ENCODE results near the gene UGT3A2.

Gene UGT3A2

DNA sequence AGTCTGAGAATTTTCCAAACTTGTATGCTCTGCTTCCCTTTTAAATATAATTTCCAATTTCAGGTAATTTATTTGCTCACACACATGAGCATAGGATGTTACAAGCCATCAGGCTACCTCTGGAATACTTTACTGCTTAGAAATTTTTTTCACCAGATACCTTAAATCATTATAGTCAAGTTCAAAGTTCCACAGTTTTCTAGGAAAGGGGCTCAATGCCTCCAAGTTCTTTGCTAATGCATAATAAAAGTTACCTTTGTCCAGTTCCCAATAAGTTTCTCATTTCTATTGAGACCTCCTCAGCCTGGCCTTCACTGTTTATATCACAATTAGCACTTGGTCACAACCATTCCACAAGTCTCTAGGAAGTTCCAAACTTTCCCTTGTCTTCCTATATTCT lies 59.3 kb downstream of the UGT3A2 start:
- Histone ChIP-seq H3K36me3 (ENCODE audit: control insufficient read depth in 2 of 2, insufficient read depth in 1 of 2, low read length in 2 of 2) (no peaks in the 10 kb centered on the region), H3K4me1 (ENCODE audit: control insufficient read depth, insufficient read depth, low read length) (no peaks in the 10 kb centered on the region), H3K9me3 (ENCODE audit: control insufficient read depth, insufficient read depth, low read depth, low read length) (no peaks in the 10 kb centered on the region), H3K27ac (ENCODE audit: extremely low read depth, low read depth, low read length) (no peak overlapping the region), H3K4me3 (ENCODE audit: low read depth, low read length) (no peak overlapping the region)
- POLR2A ChIA-PET = no interaction called here
- TF ChIP-seq, protein P1, sequence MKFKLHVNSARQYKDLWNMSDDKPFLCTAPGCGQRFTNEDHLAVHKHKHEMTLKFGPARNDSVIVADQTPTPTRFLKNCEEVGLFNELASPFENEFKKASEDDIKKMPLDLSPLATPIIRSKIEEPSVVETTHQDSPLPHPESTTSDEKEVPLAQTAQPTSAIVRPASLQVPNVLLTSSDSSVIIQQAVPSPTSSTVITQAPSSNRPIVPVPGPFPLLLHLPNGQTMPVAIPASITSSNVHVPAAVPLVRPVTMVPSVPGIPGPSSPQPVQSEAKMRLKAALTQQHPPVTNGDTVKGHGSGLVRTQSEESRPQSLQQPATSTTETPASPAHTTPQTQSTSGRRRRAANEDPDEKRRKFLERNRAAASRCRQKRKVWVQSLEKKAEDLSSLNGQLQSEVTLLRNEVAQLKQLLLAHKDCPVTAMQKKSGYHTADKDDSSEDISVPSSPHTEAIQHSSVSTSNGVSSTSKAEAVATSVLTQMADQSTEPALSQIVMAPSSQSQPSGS (tag by site-specific recombination; IDR thresholded peaks at IDR 0.05; ENCODE audit: low read depth) = no peak
- TF ChIP-seq ZNF26 (tag by site-specific recombination; IDR thresholded peaks at IDR 0.05) (no peak), SP3 (tag by site-specific recombination; IDR thresholded peaks at IDR 0.05) (no peak)
- CTCF ChIA-PET = no interaction called here

- H3K27ac ChIP-seq (ENCODE audit: extremely low read depth, low read depth, low read length) = no peak overlapping the region
- ChIA-PET CTCF (no interaction called here), POLR2A (no interaction called here)
- H3K9me3 ChIP-seq (ENCODE audit: control insufficient read depth, insufficient read depth, low read depth, low read length) = no peaks in the 10 kb centered on the region
- H3K4me3 ChIP-seq (ENCODE audit: low read depth, low read length) = no peak overlapping the region
- no peaks in the 10 kb centered on the region for H3K36me3 ChIP-seq (ENCODE audit: control insufficient read depth in 2 of 2, insufficient read depth in 1 of 2, low read length in 2 of 2)
- no peaks in the 10 kb centered on the region for H3K4me1 ChIP-seq (ENCODE audit: control insufficient read depth, insufficient read depth, low read length)
- TF ChIP-seq ZXDB (tag by site-specific recombination; IDR thresholded peaks at IDR 0.05) = no peak
Observed at GRCh38 chr5:36006163-36006562, 60.5 kb downstream of the UGT3A2 start.

GRCh38 chr5:36001032-36001431 lies 65.7 kb downstream of the UGT3A2 start:
- Histone ChIP-seq H3K4me3 (ENCODE audit: low read depth, low read length) (no peak overlapping the region), H3K4me1 (ENCODE audit: control insufficient read depth, insufficient read depth, low read length) (no peaks in the 10 kb centered on the region), H3K36me3 (ENCODE audit: control insufficient read depth in 2 of 2, insufficient read depth in 1 of 2, low read length in 2 of 2) (no peaks in the 10 kb centered on the region), H3K9me3 (ENCODE audit: control insufficient read depth, insufficient read depth, low read depth, low read length) (no peaks in the 10 kb centered on the region), H3K27ac (ENCODE audit: extremely low read depth, low read depth, low read length) (no peak overlapping the region)
- ChIA-PET POLR2A (no interaction called here), CTCF (interaction anchor here (0.6 kb wide), 1 partner anchor 913 kb away, joined by 3 read pairs; no protein-coding TSS in a partner anchor)
- TF ChIP-seq ZNF114 (tag by site-specific recombination; IDR thresholded peaks at IDR 0.05) = no peak
- TF ChIP-seq EGR2 (tag by site-specific recombination; IDR thresholded peaks at IDR 0.05; ENCODE audit: low read depth) = no peak
- no peak for TF ChIP-seq ZNF366 (tag by site-specific recombination; conservative IDR thresholded peaks at IDR 0.05)
- TF ChIP-seq ZNF146 (tag by site-specific recombination; IDR thresholded peaks at IDR 0.05) = no peak
- TF ChIP-seq, protein P2, sequence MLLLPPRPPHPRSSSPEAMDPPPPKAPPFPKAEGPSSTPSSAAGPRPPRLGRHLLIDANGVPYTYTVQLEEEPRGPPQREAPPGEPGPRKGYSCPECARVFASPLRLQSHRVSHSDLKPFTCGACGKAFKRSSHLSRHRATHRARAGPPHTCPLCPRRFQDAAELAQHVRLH (tag by site-specific recombination; IDR thresholded peaks at IDR 0.05) = no peak
- TF ChIP-seq ZNF658 (tag by site-specific recombination; IDR thresholded peaks at IDR 0.05) = no peak
- TF ChIP-seq FEZF1 (tag by site-specific recombination; IDR thresholded peaks at IDR 0.05) = no peak
- no peak for TF ChIP-seq ZNF223 (tag by site-specific recombination; IDR thresholded peaks at IDR 0.05)
- TF ChIP-seq ZNF248 (tag by site-specific recombination; IDR thresholded peaks at IDR 0.05) = no peak
- no peak for TF ChIP-seq KLF10 (tag by site-specific recombination; IDR thresholded peaks at IDR 0.05)
- TF ChIP-seq ZNF521 (tag by site-specific recombination; IDR thresholded peaks at IDR 0.05) = no peak
- no peak for TF ChIP-seq ZNF449 (tag by site-specific recombination; IDR thresholded peaks at IDR 0.05)

Data from HEK293 (cell line).